ENCODE measurements around the gene KCNK4.

The KCNK4 gene

DNA sequence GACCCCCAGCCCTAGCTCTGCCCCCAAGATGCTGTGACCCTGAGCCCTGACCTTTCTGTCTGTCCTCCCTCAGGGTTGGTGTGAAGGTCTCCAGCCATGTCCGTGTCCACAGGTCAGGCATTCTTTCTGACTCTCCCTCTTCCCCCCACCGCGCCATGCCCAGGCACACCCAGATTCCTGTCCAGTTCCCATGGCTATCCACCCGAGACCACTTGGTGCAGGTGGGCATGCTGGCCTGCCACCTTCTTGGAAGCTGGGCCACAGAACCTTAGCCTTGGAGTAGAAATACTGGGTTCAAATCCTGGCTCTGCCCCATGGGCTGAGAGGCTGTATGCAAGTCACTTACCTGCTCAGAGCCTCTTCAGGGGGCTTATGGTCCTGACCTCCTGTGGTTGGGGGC lies 42.1 kb upstream of the KCNK4 start:
- H3K27me3 Mint-ChIP-seq: no peaks in the 10 kb centered on the region
- H3K36me3 Mint-ChIP-seq (ENCODE audit: insufficient read depth): peaks cover 14% of the 10 kb centered on the region
- no peak for DNase-seq (ENCODE audit: low spot score in 2 of 2)
- H3K4me3 Mint-ChIP-seq: no peak overlapping the region
- peaks cover 45% of the 10 kb centered on the region for H3K4me1 Mint-ChIP-seq
- ATAC-seq (replicated peaks; ENCODE audit: extremely low read depth, poor library complexity, severe bottlenecking): no peak
- no peaks in the 10 kb centered on the region for H3K9me3 Mint-ChIP-seq
- H3K27ac Mint-ChIP-seq (ENCODE audit: low read depth): no peak overlapping the region

- H3K9me3 Mint-ChIP-seq: no peaks in the 10 kb centered on the region
- no peaks in the 10 kb centered on the region for H3K27me3 Mint-ChIP-seq
- peaks cover 44% of the 10 kb centered on the region for H3K4me1 Mint-ChIP-seq
- DNase-seq (ENCODE audit: low spot score in 2 of 2) (no peak), ATAC-seq (replicated peaks; ENCODE audit: extremely low read depth, poor library complexity, severe bottlenecking) (no peak)
- H3K27ac Mint-ChIP-seq (ENCODE audit: low read depth): no peak overlapping the region
- H3K4me3 Mint-ChIP-seq: peak overlapping the region; percentile 42
- peaks cover 14% of the 10 kb centered on the region for H3K36me3 Mint-ChIP-seq (ENCODE audit: insufficient read depth)
Observed at GRCh38 chr11:64249563-64250414, 41.3 kb upstream of the KCNK4 start.

- Mint-ChIP-seq H3K9me3 (no peaks in the 10 kb centered on the region), H3K27me3 (no peaks in the 10 kb centered on the region), H3K27ac (ENCODE audit: low read depth) (no peak overlapping the region), H3K4me3 (peak overlapping the region; percentile 91), H3K4me1 (peaks cover 37% of the 10 kb centered on the region), H3K36me3 (ENCODE audit: insufficient read depth) (peaks cover 10% of the 10 kb centered on the region)
- no peak for DNase-seq (ENCODE audit: low spot score in 2 of 2)
- no peak for ATAC-seq (replicated peaks; ENCODE audit: extremely low read depth, poor library complexity, severe bottlenecking)
Observed at GRCh38 chr11:64250415-64251015, 40.6 kb upstream of the KCNK4 start.

DNA sequence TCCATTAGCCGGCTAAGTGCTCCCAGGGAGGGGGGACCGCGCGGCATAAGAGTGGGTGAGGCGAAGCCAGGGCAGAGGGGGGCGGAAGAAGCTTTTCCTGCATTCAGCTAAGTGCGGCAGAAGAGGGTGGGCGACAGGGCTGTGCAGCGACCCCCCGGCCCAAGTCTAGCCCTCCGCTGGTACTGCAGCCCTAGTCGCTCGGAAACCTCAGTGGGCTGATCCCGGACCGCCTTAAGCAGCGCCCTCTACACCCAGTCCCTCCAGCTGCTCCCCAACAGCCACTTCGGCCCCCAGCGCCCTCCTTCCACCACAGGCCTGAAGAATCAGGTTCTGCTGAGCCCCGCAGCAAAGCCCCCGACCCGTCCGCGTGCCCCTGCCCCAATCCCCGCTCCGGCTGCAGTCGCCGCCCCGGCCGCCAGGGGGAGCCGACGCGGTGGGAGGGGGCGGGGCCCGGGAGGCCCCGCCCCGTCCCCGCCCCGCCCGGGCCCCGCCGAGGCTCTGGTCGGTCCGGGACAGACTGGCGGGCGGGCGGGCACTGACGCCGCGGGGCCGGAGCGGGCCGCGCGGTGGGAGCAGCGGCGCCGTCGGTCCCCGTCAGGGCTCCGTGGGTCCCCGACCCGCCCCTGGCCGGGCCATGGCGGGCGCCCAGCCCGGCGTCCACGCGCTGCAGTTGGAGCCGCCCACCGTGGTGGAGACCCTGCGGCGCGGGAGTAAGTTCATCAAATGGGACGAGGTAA lies 39.9 kb upstream of the KCNK4 start, which contains the start of gene PLCB3:
Gene PLCB3, plus strand, starts transcription at position 515 of the 737 bp plus-strand sequence. Its CDS starts 120 bp downstream, at position 635.
- peak within 1 kb of the TSS; percentile 91 for H3K4me3 Mint-ChIP-seq
- DNase-seq (ENCODE audit: low spot score in 2 of 2) (peak in 1 of 2 donors; percentile 50), ATAC-seq (replicated peaks; ENCODE audit: extremely low read depth, poor library complexity, severe bottlenecking) (peak; percentile 50)
- H3K9me3 Mint-ChIP-seq: no peaks in the 10 kb centered on the region
- peaks cover 6% of the 10 kb centered on the region for H3K36me3 Mint-ChIP-seq (ENCODE audit: insufficient read depth)
- no peaks in the 10 kb centered on the region for H3K27me3 Mint-ChIP-seq
- peak within 1 kb of the TSS; percentile 87 for H3K27ac Mint-ChIP-seq (ENCODE audit: low read depth)
- H3K4me1 Mint-ChIP-seq: peaks cover 30% of the 10 kb centered on the region

DNA sequence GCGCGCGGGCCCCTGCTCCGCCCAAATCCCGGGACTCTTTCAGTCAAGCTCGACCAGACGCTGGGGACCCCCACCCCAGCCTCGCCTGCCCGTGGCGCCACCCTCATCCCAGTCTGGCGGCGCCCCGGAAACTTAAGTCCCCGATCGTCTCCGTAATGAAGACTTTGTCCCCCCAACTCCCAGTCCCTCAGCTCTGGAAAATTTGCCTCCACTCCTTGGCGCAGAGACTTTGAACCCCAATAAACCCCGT lies 39.4 kb upstream of the KCNK4 start:
- H3K9me3 Mint-ChIP-seq: no peaks in the 10 kb centered on the region
- H3K27me3 Mint-ChIP-seq: no peaks in the 10 kb centered on the region
- ATAC-seq (replicated peaks; ENCODE audit: extremely low read depth, poor library complexity, severe bottlenecking) (no peak), DNase-seq (ENCODE audit: low spot score in 2 of 2) (no peak)
- peak overlapping the region; percentile 91 for H3K4me3 Mint-ChIP-seq
- peak overlapping the region; percentile 87 for H3K27ac Mint-ChIP-seq (ENCODE audit: low read depth)
- H3K4me1 Mint-ChIP-seq: peaks cover 30% of the 10 kb centered on the region
- peaks cover 6% of the 10 kb centered on the region for H3K36me3 Mint-ChIP-seq (ENCODE audit: insufficient read depth)

- DNase-seq (ENCODE audit: low spot score in 2 of 2) (no peak), ATAC-seq (replicated peaks; ENCODE audit: extremely low read depth, poor library complexity, severe bottlenecking) (no peak)
- no peaks in the 10 kb centered on the region for H3K9me3 Mint-ChIP-seq
- peaks cover 6% of the 10 kb centered on the region for H3K36me3 Mint-ChIP-seq (ENCODE audit: insufficient read depth)
- no peaks in the 10 kb centered on the region for H3K27me3 Mint-ChIP-seq
- H3K27ac Mint-ChIP-seq (ENCODE audit: low read depth): peak overlapping the region; percentile 87
- peaks cover 24% of the 10 kb centered on the region for H3K4me1 Mint-ChIP-seq
- peak overlapping the region; percentile 91 for H3K4me3 Mint-ChIP-seq
Observed at GRCh38 chr11:64252003-64252872, 38.9 kb upstream of the KCNK4 start.

GRCh38 chr11:64253043-64253442 lies 38.1 kb upstream of the KCNK4 start:
- Mint-ChIP-seq H3K27ac (ENCODE audit: low read depth) (no peak overlapping the region), H3K9me3 (no peaks in the 10 kb centered on the region), H3K4me3 (peak overlapping the region; percentile 91), H3K36me3 (ENCODE audit: insufficient read depth) (peaks cover 10% of the 10 kb centered on the region), H3K4me1 (peaks cover 16% of the 10 kb centered on the region), H3K27me3 (no peaks in the 10 kb centered on the region)
- no peak for DNase-seq (ENCODE audit: low spot score in 2 of 2)
- no peak for ATAC-seq (replicated peaks; ENCODE audit: extremely low read depth, poor library complexity, severe bottlenecking)

- Mint-ChIP-seq H3K4me3 (no peak overlapping the region), H3K9me3 (no peaks in the 10 kb centered on the region), H3K36me3 (ENCODE audit: insufficient read depth) (peaks cover 10% of the 10 kb centered on the region), H3K4me1 (peaks cover 12% of the 10 kb centered on the region), H3K27ac (ENCODE audit: low read depth) (no peak overlapping the region), H3K27me3 (no peaks in the 10 kb centered on the region)
- DNase-seq (ENCODE audit: low spot score in 2 of 2) (no peak), ATAC-seq (replicated peaks; ENCODE audit: extremely low read depth, poor library complexity, severe bottlenecking) (no peak)
Observed at GRCh38 chr11:64253481-64253880, 37.6 kb upstream of the KCNK4 start.

- H3K9me3 Mint-ChIP-seq: no peaks in the 10 kb centered on the region
- DNase-seq (ENCODE audit: low spot score in 2 of 2) (no peak), ATAC-seq (replicated peaks; ENCODE audit: extremely low read depth, poor library complexity, severe bottlenecking) (no peak)
- H3K27ac Mint-ChIP-seq (ENCODE audit: low read depth): no peak overlapping the region
- H3K4me3 Mint-ChIP-seq: no peak overlapping the region
- peaks cover 13% of the 10 kb centered on the region for H3K4me1 Mint-ChIP-seq
- H3K36me3 Mint-ChIP-seq (ENCODE audit: insufficient read depth): peaks cover 12% of the 10 kb centered on the region
- H3K27me3 Mint-ChIP-seq: no peaks in the 10 kb centered on the region
Observed at GRCh38 chr11:64254326-64254725, 36.8 kb upstream of the KCNK4 start.

DNA sequence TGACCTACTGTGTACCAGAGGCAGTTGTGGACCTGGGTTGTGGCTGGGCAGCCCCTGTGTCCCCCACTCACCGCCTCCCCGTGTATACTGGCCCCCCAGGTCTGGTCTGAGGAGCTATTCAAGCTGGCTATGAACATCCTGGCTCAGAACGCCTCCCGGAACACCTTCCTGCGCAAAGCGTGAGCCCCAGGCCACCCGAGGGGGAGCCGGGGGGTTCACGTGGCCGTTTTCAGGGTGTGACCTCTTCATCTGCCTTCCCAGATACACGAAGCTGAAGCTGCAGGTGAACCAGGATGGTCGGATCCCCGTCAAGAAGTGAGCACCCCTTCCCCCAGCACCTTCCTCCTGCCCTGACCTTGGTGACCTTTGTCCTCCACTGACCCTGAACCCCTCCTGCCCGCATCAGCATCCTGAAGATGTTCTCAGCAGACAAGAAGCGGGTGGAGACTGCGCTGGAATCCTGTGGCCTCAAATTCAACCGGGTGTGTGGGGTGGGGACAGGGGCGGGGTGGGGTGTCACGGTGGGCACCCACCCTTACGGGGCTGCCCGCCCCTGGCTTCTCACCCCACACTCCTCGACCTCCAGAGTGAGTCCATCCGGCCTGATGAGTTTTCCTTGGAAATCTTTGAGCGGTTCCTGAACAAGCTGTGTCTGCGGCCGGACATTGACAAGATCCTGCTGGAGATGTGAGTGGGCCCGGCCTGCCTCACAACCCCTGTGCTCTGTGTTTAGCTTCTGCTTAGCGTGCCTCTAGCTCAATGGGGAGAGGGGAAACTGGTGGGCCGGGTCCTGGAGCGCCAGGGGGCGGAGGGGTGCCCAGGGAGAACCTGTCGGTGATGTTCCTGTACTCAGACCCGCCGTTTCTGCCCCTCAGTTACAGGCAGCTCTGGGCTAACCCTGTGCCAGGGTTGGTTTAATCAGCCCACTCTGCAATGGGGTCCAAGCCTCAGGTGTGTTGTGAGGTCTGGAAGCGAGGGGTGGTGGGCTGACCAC lies 35.7 kb upstream of the KCNK4 start:
- no peak for DNase-seq (ENCODE audit: low spot score in 2 of 2)
- Mint-ChIP-seq H3K4me1 (peaks cover 23% of the 10 kb centered on the region), H3K36me3 (ENCODE audit: insufficient read depth) (peaks cover 15% of the 10 kb centered on the region), H3K27ac (ENCODE audit: low read depth) (no peak overlapping the region), H3K4me3 (no peak overlapping the region), H3K9me3 (no peaks in the 10 kb centered on the region), H3K27me3 (no peaks in the 10 kb centered on the region)
- no peak for ATAC-seq (replicated peaks; ENCODE audit: extremely low read depth, poor library complexity, severe bottlenecking)

GRCh38 chr11:64256300-64256699 lies 34.8 kb upstream of the KCNK4 start:
- peaks cover 13% of the 10 kb centered on the region for H3K36me3 Mint-ChIP-seq (ENCODE audit: insufficient read depth)
- no peak for ATAC-seq (replicated peaks; ENCODE audit: extremely low read depth, poor library complexity, severe bottlenecking)

More at GRCh38 chr11:64256300-64256699, 34.8 kb upstream of the KCNK4 start:
- DNase-seq (ENCODE audit: low spot score in 2 of 2): no peak
- no peak overlapping the region for H3K4me3 Mint-ChIP-seq
- H3K27ac Mint-ChIP-seq (ENCODE audit: low read depth): no peak overlapping the region
- no peaks in the 10 kb centered on the region for H3K27me3 Mint-ChIP-seq
- peaks cover 23% of the 10 kb centered on the region for H3K4me1 Mint-ChIP-seq
- H3K9me3 Mint-ChIP-seq: no peaks in the 10 kb centered on the region
